Natural killer cell treated with Interleukin-12 subunit alpha and Interleukin-12 subunit beta and Interleukin-15 and Interleukin-18, amount 100 ng/mL, for 72 hours (primary cell): Measurements from ENCODE around the gene WRAP73. TPM values are rescaled to one million over a fixed set of nuclear protein-coding genes. Genes with fewer than 3 reads are reported as not detected.

Source experiments
- ATAC-seq, 2 donors: fragments of 150-1000 bp; cut with Tn5 transposase in 1 of 2; sonication (Bioruptor Pico), chemical (Tn5 transposase) in 1 of 2; 2 replicates each; pipeline ENCODE4 v1.10.0; 2021
- DNase-seq: peaks from one replicate; pipeline ENCODE4 v3.0.0; 2022; ENCODE audit warnings: low spot score
- H3K27ac Mint-ChIP-seq, 2 donors: 1 replicate in 1 of 2; 2 replicates in 1 of 2; pipeline ENCODE4 v1.8.0; 2022; ENCODE audit warnings: mixed read lengths in 2 of 2, mild to moderate bottlenecking in 1 of 2, moderate library complexity in 1 of 2
- H3K27me3 Mint-ChIP-seq, 2 donors: 1 replicate in 1 of 2; 2 replicates in 1 of 2; pipeline ENCODE4 v1.8.0; 2022; ENCODE audit warnings: mixed read lengths in 2 of 2
- H3K36me3 Mint-ChIP-seq: one replicate; pipeline ENCODE4 v1.8.0; 2022; ENCODE audit warnings: mixed read lengths
- H3K4me1 Mint-ChIP-seq, 2 donors: 1 replicate in 1 of 2; 2 replicates in 1 of 2; pipeline ENCODE4 v1.8.0; 2022; ENCODE audit warnings: low read depth in 2 of 2, mixed read lengths in 2 of 2, mild to moderate bottlenecking in 1 of 2
- H3K4me3 Mint-ChIP-seq: one replicate; pipeline ENCODE4 v1.8.0; 2022; ENCODE audit warnings: mixed read lengths
- H3K9me3 Mint-ChIP-seq: 2 replicates; pipeline ENCODE4 v1.8.0; 2022; ENCODE audit warnings: mixed read lengths
- total RNA-seq, 2 donors: library from RNA; stranded (reverse); gene quantifications; one replicate each; pipeline ENCODE4 v1.2.3, GENCODE V29; 2022

The WRAP73 gene
- total RNA-seq, 2 donors from 2014 or later: 27.6 to 51.3 TPM

DNA sequence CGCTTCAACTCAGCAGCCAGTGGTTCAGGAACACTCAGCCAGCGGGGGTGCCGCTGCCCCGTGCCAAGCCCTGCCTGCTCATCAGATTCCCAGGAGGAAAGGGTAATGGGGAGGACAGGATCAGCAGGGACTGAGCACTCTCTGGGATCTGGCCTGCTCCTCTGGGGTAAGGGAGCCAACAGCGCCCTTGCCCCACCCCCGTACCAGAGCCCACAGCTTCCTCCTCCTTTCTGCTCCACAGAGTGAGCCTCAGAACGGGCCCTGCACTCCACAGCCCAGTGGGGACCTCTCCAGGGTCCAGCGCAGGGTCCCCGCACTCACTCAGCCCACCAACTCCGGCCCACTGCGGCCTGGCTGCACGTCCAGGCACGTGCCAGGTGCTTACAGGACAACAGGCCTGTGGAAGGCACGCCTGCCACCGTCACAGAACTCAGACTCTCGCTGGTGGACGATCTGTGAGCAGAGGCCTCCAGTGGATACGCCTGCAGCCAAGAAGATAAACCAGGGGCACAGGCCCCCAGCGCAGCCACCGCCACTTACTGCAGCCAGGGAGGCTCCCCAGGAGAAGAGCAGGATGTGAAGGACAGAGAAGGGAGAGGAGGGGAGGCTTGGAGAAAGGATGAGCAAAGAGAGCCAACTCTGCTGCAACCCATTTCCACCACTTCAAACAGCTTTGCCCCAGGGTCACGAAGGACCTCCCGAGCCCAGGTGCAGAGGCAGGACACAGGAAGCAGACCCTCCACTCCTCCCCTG is 40.7 kb downstream of the WRAP73 start:
- ATAC-seq (no peak), DNase-seq (no peak)
- Mint-ChIP-seq H3K9me3 (no peaks in the 10 kb centered on the region), H3K27me3 (peaks cover 0 to 5% of the 10 kb centered on the region in 2 donors), H3K36me3 (no peaks in the 10 kb centered on the region), H3K27ac (no peak overlapping the region), H3K4me1 (no peaks in the 10 kb centered on the region), H3K4me3 (no peak overlapping the region)

DNA sequence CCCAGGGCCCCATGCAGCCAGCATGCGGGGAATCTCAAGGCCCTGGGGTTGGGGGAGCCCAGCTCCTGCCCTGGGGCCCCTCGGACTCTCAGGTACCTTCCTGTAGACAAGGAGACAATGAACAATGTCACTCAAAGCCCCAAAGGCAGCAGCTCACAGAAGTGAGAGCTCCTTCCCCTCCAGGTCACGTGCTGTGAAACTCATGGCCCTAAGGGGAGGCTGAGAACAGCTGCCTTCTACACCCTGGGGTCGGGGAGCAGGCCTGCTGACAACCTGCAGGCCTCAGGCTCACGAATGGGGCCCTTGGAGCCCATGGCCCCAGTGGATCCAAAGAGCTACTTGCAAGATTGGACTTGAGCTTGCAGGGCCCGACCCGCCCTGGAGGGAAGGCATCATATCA is 41.7 kb downstream of the WRAP73 start:
- Mint-ChIP-seq H3K9me3 (no peaks in the 10 kb centered on the region), H3K27me3 (peaks cover 0 to 5% of the 10 kb centered on the region in 2 donors), H3K27ac (no peak overlapping the region), H3K36me3 (no peaks in the 10 kb centered on the region), H3K4me1 (no peaks in the 10 kb centered on the region), H3K4me3 (no peak overlapping the region)
- ATAC-seq: no peak
- DNase-seq: no peak

DNA sequence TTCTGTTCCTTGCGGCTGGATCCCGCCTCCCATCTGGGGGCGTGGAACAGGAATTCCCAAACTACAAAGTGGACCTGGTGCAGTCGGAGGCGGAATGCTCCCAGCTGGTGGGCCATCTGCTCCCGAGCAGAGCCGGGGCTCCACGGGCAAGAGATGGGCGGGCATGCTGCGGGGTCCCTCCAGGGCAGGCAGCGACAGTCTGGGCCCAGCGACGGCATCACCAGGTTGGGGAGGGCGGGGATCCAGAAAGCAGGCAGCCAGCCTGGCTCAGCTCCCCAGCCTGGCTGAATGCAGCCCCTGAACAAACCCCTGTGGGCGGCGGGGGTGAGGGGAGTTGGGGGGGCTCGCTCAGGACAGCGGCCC is 42.2 kb downstream of the WRAP73 start:
- H3K27ac Mint-ChIP-seq: no peak overlapping the region
- no peaks in the 10 kb centered on the region for H3K36me3 Mint-ChIP-seq
- no peak overlapping the region for H3K4me3 Mint-ChIP-seq
- ATAC-seq (no peak), DNase-seq (no peak)
- H3K9me3 Mint-ChIP-seq: no peaks in the 10 kb centered on the region
- peaks cover 0 to 5% of the 10 kb centered on the region in 2 donors for H3K27me3 Mint-ChIP-seq
- no peaks in the 10 kb centered on the region for H3K4me1 Mint-ChIP-seq

DNA sequence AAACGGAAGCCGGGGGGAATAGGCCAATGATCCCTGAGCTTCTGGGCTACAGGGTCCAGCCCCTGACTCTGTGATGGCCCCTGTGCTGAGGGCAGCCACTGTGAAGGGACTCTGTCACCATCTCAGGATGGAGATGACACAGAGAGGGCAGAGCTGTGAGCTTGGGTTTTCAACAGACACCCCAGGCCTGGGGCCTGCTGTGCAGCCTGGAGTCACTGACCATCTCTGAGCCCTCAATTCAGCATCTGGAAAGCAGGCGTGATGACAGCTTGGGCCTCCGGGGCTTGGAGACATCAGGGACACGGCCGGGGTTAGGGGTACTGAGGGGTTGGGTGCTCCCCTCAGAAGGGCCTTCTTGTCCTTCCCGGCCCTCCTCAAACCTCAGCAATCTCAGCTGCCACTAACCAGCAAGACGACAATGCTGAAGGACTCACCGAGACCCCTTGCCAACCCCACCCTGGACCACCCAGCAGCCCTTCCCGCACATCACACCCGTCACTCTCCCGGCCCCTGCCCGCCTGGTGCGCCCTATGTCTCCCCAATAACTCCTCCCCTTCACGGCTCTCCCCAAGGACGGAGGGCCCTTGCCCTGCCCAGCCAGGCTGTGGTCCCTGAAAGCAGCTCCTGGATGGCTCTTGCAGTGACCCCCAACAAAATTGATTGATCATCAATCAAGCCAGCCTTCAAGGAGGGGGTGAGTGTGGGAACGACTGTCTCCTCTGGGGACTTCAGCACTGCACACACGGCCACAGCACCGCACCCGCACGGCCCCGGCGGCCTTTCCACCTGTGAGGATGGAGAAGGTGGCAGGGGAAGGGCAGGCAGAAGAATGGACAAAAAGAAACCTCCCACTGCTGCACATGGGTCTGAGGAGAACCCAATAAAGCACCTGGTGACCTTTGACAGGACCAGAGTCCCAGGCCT is 42.9 kb downstream of the WRAP73 start:
- no peak for ATAC-seq
- H3K27me3 Mint-ChIP-seq: peaks cover 0 to 5% of the 10 kb centered on the region in 2 donors
- H3K9me3 Mint-ChIP-seq: no peaks in the 10 kb centered on the region
- no peaks in the 10 kb centered on the region for H3K36me3 Mint-ChIP-seq
- H3K4me1 Mint-ChIP-seq: no peaks in the 10 kb centered on the region
- H3K27ac Mint-ChIP-seq: no peak overlapping the region
- H3K4me3 Mint-ChIP-seq: no peak overlapping the region
- no peak for DNase-seq

DNA sequence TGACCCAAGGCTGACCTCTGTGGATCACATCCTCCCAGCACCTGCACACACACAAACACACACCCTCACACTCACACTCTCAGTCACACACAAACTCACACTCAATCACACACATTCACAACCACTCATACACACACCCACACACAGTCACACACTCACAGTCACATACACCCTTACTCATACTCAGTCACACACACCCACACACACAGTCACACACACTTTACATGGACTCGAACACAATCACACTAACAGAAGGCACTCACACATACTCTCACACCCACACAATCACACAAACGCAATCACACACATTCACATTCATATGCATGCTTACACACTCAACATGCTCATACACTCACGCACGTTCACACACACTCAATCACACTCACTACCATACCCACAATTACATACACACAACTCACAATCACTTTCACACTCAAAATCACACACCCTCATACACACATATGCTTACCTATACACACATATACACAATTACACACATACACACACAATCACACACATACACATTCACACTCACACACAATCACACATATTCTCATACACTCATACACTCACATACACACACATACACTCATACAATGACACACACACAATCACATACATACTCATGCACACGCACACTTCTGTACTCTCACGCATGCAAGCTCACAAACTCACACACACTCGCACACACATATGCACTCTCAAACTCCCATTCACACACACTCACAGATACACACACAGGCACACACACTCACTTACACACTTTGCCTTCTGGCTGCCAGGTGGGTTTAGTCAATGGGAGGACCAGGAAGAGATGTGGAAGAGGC is 44.7 kb downstream of the WRAP73 start:
- H3K36me3 Mint-ChIP-seq: no peaks in the 10 kb centered on the region
- DNase-seq (no peak), ATAC-seq (no peak)
- no peak overlapping the region for H3K27ac Mint-ChIP-seq
- no peaks in the 10 kb centered on the region for H3K4me1 Mint-ChIP-seq
- H3K4me3 Mint-ChIP-seq: no peak overlapping the region
- H3K27me3 Mint-ChIP-seq: peaks cover 0 to 2% of the 10 kb centered on the region in 2 donors
- H3K9me3 Mint-ChIP-seq: no peaks in the 10 kb centered on the region

DNA sequence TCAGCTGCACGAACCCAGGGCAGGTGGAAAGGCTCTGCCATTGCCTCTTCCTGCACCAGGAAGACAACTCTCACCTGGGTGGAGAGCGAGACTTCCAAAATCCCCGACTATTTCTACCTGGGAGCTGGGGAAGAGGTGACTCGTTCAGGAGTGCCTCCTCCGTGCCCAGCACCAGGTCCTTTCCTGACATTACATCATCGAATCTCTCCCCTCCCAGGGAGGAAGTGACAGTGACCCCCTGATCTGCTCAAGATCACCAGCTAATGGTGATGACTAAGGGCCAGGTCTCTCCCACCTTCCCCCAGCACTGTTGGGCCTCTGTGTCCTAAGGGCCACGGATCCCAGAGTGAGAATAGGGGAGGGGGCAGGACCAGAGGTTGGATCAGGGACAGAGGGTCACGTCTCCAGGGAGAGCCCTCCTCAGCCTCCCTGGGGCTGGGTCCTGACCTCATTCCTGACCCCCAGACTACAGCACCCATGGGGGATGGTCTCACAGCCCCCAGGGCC is 45.4 kb downstream of the WRAP73 start:
- DNase-seq (no peak), ATAC-seq (no peak)
- H3K27ac Mint-ChIP-seq: no peak overlapping the region
- H3K27me3 Mint-ChIP-seq: peaks cover 0 to 2% of the 10 kb centered on the region in 2 donors
- H3K9me3 Mint-ChIP-seq: no peaks in the 10 kb centered on the region
- no peaks in the 10 kb centered on the region for H3K36me3 Mint-ChIP-seq
- H3K4me1 Mint-ChIP-seq: no peaks in the 10 kb centered on the region
- no peak overlapping the region for H3K4me3 Mint-ChIP-seq

DNA sequence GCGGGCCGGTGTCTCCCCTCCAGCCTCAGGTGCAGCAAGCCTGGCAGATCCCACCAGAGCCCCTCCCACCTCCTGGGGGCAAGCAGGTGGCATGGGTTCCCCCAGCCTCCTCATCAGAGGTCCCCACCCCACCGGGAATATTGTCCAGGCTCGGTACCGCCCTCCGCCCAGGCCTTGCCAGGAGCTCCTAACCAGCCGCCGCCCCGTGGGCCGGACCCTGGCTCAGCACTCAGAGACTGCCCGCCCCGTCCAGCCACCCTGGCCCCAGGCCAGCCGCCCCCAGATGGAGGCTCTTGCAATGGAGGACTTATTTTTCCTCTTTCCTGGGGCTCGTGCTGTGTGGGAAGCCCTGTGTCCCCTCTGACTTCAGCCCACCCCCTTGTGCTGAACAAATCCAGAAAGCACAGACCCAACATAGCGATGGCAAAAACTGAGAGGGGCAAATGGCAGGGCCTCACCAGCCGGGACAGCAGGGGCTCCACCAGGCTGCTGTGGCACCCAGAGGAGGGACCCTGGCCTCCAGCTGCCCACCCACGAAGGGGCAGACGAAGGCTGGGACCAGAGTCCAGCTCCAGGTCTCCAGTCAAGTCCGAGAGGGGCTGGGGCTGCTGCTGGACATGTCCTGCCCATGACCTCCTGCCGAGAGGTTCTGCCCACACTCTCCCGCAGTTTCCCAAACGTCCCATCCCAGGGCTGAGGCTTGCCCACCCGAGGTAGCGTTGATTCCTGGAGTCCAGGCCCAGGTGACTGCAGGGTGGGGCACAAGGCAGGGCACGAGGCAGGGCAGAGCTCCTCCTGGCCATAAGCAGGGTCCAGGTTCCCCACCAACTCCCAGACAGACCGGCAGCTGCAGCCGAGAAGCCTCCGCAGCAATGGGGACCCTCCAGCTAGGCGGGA is 46.1 kb downstream of the WRAP73 start:
- H3K36me3 Mint-ChIP-seq: no peaks in the 10 kb centered on the region
- no peaks in the 10 kb centered on the region for H3K27me3 Mint-ChIP-seq
- no peak for ATAC-seq
- no peak overlapping the region for H3K27ac Mint-ChIP-seq
- peaks cover 0 to 5% of the 10 kb centered on the region in 2 donors for H3K4me1 Mint-ChIP-seq
- no peak for DNase-seq
- H3K4me3 Mint-ChIP-seq: no peak overlapping the region
- H3K9me3 Mint-ChIP-seq: no peaks in the 10 kb centered on the region

DNA sequence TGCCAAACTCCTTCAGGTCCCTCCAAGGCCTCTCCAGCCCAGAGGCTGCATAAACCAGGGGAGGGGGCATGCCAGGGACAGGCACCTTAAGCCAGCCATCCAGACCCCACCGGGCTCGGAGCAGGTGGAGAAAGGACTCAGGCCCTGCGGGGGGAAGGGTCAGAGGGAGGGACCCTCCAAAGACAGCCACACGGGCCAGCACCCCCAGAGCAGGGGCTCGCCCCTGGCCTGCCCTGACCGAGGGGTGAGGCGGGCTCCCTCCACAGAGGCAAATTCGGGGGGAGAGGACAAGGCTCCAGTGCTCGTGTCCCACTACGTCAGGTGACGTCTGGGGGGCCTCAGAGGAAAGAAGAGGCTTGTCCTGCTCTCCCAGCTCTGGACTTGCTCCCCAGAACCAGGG is 46.7 kb downstream of the WRAP73 start:
- Mint-ChIP-seq H3K4me3 (no peak overlapping the region), H3K9me3 (no peaks in the 10 kb centered on the region), H3K27me3 (no peaks in the 10 kb centered on the region), H3K27ac (no peak overlapping the region), H3K36me3 (no peaks in the 10 kb centered on the region), H3K4me1 (peaks cover 1 to 7% of the 10 kb centered on the region in 2 donors)
- no peak for ATAC-seq
- DNase-seq: no peak

DNA sequence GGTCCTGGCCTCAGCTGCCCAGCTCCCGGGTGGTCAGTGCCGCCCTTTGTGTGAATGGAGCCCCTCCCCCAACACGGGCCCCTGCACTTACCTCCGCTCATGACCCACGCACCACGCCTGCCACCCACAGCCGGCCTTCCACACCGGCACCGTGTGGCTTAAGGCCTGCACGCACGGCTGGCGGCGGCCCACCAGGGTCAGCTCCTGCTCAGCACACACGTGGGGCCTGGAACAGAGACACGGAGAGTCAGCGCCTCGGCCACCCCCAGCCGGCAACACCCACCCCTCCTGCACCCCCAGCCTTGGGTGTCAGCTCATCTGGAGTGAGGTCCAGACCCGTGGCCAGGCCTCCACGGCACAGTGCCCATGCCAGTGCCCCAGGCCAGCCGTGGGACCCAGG is 47.5 kb downstream of the WRAP73 start:
- Mint-ChIP-seq H3K27me3 (no peaks in the 10 kb centered on the region), H3K9me3 (no peaks in the 10 kb centered on the region), H3K4me3 (no peak overlapping the region), H3K4me1 (peaks cover 9 to 15% of the 10 kb centered on the region in 2 donors), H3K36me3 (no peaks in the 10 kb centered on the region), H3K27ac (no peak overlapping the region)
- ATAC-seq (no peak), DNase-seq (no peak)

DNA sequence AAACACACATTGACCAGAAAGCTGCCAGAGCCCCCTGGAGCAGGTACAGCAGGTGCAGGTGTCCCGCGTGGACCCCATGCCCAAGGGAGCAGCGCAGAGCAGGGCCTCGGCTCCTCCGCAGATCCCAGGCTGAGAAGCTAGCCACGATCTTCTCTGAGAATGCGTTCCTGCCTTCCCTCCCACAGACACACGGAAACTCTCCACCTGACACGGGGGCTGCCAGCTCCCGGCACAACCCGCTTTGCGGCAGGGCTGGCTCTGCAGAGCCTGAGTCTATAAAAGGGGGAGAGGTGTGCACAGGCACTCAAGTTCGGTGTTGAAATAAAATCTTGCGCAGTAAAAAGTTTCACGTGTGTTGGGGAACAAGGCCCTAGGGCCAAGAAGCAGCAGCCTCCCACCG is 48.2 kb downstream of the WRAP73 start:
- Mint-ChIP-seq H3K27ac (no peak overlapping the region), H3K27me3 (no peaks in the 10 kb centered on the region), H3K9me3 (no peaks in the 10 kb centered on the region), H3K4me3 (no peak overlapping the region), H3K36me3 (no peaks in the 10 kb centered on the region), H3K4me1 (peaks cover 13 to 18% of the 10 kb centered on the region in 2 donors)
- no peak for ATAC-seq
- no peak for DNase-seq

DNA sequence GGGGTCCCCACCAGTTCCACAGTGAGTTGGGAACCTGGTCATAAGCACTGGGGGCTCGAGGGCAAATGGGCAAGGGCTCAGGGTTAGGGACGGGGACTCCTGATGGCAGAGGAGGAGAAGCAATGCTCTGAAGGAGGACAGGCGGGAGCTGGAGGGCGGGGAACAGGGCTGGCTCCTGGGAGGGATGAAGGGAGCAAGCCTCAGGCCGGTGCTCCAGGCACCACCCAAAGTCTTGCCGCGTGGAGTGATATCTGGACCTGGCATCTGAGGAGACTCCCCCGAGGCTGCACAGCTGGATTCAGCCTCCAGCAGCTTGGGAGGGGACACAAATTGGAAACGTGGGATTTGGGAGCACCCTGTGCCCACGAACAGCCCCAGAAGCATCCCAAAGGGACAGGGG is 49.5 kb downstream of the WRAP73 start:
- ATAC-seq (no peak), DNase-seq (no peak)
- Mint-ChIP-seq H3K27ac (no peak overlapping the region), H3K4me1 (peaks cover 13 to 18% of the 10 kb centered on the region in 2 donors), H3K9me3 (no peaks in the 10 kb centered on the region), H3K27me3 (no peaks in the 10 kb centered on the region), H3K4me3 (no peak overlapping the region), H3K36me3 (no peaks in the 10 kb centered on the region)

DNA sequence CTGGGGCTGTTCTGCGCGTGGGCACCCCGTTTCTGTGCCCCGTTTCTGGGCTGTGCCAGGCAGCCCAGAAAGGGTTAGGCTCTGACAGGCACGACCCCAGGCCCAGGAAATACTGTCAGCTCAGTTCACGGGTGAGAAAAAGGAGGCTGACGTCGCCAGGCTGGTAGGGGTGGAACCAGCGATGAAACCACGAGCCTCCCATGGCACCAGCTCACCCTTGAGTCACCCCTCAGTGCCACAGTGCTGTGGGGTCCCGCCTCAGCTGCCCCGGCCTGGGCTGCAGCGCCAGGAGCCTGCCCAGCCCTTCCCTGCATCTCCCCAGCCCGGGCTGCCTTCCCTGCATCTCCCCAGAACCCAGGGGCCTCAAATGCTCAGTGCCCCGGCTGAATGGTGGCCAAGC is 50.1 kb downstream of the WRAP73 start:
- no peaks in the 10 kb centered on the region for H3K9me3 Mint-ChIP-seq
- ATAC-seq: no peak
- H3K27me3 Mint-ChIP-seq: no peaks in the 10 kb centered on the region
- no peak overlapping the region for H3K27ac Mint-ChIP-seq
- no peak overlapping the region for H3K4me3 Mint-ChIP-seq
- no peak for DNase-seq
- H3K36me3 Mint-ChIP-seq: no peaks in the 10 kb centered on the region
- H3K4me1 Mint-ChIP-seq: peaks cover 13 to 18% of the 10 kb centered on the region in 2 donors
